Astrocyte of the cerebellum (primary cell): ENCODE data around the gene GPR137B.

ENCODE experiments used
- DNase-seq: peaks from one replicate; pipeline ENCODE4 v3.0.0-alpha.2; 2011; ENCODE audit warnings: low read depth
- H3K4me3 ChIP-seq: 2 replicates; pipeline ENCODE4 v1.5.1; 2011; ENCODE audit warnings: mild to moderate bottlenecking, low read depth, low read length, moderate library complexity
- CTCF ChIP-seq: IDR thresholded peaks from 2 replicates; pipeline ENCODE4 v1.5.1; 2012; ENCODE audit warnings: low read length, low read depth, moderate library complexity, mild to moderate bottlenecking; ENCODE audit errors: missing control alignments
- in situ Hi-C: cut with HindIII; loops from 2 replicates; pipeline ENCODE4 v1.10.0; 2017; ENCODE audit warnings: low sequenced_read_pairs

Gene GPR137B

GRCh38 chr1:236117710-236118109 is 24.6 kb upstream of the GPR137B start:
- in situ Hi-C loops: no loop called here
- no peak overlapping the region for H3K4me3 ChIP-seq
- TF ChIP-seq CTCF: no peak
- no peak for DNase-seq

- in situ Hi-C loops: no loop called here
- TF ChIP-seq CTCF: no peak
- DNase-seq: no peak
- H3K4me3 ChIP-seq: no peak overlapping the region
Observed at GRCh38 chr1:236119943-236120484, 22.3 kb upstream of the GPR137B start.

GRCh38 chr1:236120721-236121153 is 21.6 kb upstream of the GPR137B start:
- no peak for DNase-seq
- TF ChIP-seq CTCF: no peak
- in situ Hi-C loops: no loop called here
- no peak overlapping the region for H3K4me3 ChIP-seq

GRCh38 chr1:236122176-236122575 is 20.2 kb upstream of the GPR137B start:
- no peak for DNase-seq
- no peak for TF ChIP-seq CTCF
- in situ Hi-C loops: no loop called here

GRCh38 chr1:236123563-236123962 is 18.8 kb upstream of the GPR137B start:
- in situ Hi-C loops: no loop called here
- TF ChIP-seq CTCF: no peak
- H3K4me3 ChIP-seq: no peak overlapping the region
- DNase-seq: no peak

More at GRCh38 chr1:236122176-236122575, 20.2 kb upstream of the GPR137B start:
- no peak overlapping the region for H3K4me3 ChIP-seq

- no peak overlapping the region for H3K4me3 ChIP-seq
- DNase-seq: no peak
- no peak for TF ChIP-seq CTCF
- in situ Hi-C loops: no loop called here
Observed at GRCh38 chr1:236124965-236125364, 17.4 kb upstream of the GPR137B start.
